Stimulated activated CD4-positive, alpha-beta T cell treated with anti-CD3 and anti-CD28 coated beads, Interleukin-15, amount 100 ng/mL, for 1 hour (primary cell): ENCODE measurements around the gene ITIH2.

Source experiments
- DNase-seq, 2 donors: peaks; one replicate each; pipeline ENCODE4 v3.0.0-alpha.2; 2020; ENCODE audit warnings: low read depth in 1 of 2, low spot score in 1 of 2

The ITIH2 gene

GRCh38 chr10:7794251-7795026 lies 91.3 kb downstream of the ITIH2 start:
- DNase-seq, result no peak

GRCh38 chr10:7795605-7796004 lies 92.5 kb downstream of the ITIH2 start:
- no peak for DNase-seq

- DNase-seq, result no peak
Observed at GRCh38 chr10:7797582-7797981, 94.5 kb downstream of the ITIH2 start.
